SH-SY5Y (cell line): ENCODE results near the gene SAP130.

Source experiments
- GATA2 ChIP-seq: IDR thresholded peaks from 2 replicates; pipeline ENCODE4 v1.6.1; 2011; ENCODE audit warnings: mild to moderate bottlenecking, low read depth, low read length
- GATA3 ChIP-seq: IDR thresholded peaks from 2 replicates; pipeline ENCODE4 v1.6.1; 2011; ENCODE audit warnings: low read depth, mild to moderate bottlenecking, low read length, moderate library complexity

The SAP130 gene

DNA sequence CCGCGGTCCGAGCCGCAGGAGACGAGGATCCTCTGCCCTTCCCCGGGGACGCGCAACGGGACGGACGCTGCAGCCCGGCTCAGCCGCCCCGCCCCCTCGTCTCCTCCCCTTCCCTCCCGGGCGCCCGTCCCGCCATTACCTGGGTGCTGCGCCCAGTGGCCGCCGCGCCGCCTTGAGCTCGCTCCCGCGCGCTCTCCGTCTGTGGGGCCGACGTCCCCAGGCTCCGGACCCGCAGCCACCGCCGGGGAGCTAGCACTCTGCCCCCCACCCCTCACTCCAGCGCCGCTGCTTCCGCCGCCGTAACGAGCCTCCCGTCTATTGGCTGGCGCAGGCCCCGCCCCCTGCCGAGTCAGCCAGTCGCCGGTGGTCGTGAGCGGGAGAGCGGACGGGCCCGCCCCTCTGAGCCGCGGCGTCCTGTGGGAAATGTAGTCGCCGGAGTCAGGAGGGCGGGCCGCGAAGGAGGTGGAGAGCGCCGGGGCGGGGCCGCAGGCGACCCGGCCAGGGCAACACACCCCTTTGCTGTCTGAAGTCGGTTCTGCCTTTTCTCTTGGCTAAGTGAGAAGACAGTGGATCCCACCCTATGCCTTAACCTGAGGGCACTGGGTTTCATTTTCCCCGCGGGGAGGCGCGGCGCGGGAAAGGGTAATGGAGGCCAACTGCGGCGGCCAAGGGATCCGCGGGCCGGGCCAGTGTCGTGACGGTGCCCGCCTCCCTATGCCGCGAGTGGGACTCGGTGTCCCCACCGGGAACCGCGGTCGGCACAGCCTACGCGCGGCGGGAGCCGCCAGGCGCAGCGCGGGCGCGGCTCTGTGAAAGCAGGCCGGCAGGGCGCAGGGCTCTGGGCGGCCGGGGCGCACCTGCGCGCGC is at the start of gene SAP130:
Gene SAP130, minus strand, starts transcription at position 259 of the 867 bp plus-strand sequence. CDS start 1,767 bp downstream, outside the sequence.
- TF ChIP-seq GATA2 (no peak), GATA3 (no peak)

DNA sequence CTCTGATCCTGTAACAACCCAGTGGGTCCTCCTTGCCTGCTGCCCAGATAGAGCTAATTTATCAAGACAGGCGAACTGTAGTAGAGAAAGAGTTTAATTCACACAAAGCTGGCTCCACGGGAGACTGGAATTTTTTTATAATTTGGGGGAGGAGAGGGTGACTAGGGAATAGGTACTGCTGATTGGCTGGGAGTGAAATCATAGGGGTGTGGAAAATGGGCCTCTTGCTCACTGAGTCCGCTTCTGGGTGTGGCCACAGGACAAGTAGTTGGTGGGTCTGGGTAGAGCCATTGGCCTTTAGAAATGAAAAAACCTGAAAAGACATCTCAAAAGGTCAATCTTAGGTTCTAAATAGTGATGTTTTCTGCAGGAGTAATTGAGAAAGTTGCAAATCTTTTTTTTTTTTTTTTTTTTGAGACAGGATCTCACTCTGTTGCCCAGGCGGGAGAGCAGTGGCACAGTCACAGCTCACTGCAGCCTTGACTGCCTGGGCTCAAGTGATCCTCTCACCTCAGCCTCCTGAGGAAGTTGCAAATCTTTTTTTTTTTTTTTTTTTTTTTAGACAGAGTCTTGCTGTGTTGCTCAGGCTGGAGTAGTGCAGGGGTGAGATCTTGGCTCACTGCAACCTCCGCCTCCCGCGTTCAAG is 48.7 kb upstream of the SAP130 start:
- no peak for TF ChIP-seq GATA3
- TF ChIP-seq GATA2, result no peak

DNA sequence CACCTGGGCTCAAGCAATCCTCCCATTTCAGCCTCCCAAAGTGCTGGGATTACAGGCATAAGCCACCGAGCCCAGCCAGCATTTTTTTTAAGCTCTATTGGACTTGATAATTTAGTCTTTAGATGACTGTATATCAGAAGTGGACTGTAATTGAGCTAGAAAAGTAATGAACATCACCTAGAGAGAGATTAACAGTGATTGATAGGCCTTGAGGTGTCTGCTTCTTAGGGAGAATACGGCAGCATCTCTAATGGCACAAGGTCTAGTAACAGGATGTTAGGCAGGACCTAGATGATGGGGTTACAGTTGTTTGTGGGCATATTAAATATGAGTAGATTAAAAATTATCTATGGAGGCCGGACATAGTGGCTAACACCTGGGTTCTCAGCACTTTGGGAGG is 45.4 kb upstream of the SAP130 start:
- TF ChIP-seq GATA3 (no peak), GATA2 (no peak)

DNA sequence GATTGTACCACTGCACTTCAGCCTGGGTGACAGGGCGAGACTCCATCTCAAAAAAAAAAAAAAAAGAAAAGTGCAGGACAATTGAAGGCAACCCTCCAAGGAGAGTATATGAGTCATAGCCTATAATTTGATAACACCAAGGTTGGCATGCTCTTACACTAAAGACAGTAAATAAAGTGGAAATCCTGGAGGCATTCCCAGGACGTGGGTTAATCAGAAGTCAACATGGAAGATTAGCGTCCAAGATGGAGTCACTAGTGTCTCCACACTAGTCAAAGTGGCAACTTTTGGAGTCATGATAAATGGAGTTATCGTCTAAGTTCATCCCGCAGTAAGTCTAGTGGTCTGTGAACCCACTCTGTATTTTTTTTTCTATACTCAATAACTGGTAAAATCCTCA is 41.9 kb upstream of the SAP130 start:
- TF ChIP-seq GATA2 (no peak), GATA3 (no peak)

DNA sequence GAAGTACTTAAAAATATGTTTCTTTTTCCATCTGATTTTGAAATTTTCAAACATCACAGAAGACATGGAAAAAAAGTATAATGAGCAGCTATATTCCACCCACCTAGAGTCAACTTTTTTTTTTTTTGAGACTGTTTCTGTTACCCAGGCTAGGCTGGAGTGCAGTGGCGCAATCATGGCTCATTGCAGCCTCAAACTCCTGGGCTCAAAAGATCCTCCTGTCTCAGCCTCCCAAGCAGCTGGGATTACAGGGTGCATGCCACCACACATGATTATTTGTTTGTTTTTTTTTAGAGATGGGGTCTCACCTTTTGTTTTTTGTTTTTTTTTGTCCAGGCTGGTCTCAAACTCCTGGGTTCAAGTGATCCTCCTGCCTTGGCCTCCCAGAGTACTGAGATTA is 36.5 kb upstream of the SAP130 start:
- TF ChIP-seq GATA3, result no peak
- TF ChIP-seq GATA2, result no peak

DNA sequence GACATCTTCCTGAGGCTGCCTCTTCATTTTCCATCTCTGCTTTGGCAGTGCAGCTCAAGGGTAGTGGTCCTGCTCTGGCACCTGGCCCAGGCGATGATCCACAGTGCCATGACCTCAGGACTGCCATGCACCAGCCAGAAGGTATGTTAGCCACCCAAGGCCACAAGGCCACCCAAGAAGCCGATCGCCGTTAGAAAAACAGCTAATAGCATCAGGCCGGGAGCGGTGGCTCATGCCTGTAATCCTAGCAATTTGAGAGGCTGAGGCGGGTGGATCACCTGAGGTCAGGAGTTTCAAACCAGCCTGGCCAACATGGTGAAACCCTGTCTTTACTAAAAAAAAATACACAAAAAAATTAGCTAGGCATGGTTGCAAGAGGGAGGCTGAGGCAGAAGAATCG is 34.7 kb upstream of the SAP130 start:
- no peak for TF ChIP-seq GATA3

DNA sequence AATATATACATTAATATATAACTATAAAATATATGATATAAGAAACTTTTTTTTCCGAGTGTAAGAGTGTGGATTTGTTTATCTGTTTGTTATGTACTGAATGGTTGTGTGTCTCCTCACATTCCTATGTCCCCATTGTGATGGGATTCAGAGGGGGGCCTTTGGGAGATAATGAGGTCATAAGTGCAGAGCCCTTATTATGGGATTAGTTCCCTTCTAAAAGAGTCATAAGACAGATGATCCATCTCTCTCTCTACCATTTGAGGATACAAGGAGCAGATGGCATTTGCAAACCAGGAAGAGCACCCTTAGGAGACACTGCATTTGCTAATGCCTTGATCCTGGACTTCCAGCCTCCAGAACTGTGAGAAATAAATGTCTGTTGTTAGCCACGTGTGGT is 30.3 kb upstream of the SAP130 start:
- TF ChIP-seq GATA2 (no peak), GATA3 (no peak)

DNA sequence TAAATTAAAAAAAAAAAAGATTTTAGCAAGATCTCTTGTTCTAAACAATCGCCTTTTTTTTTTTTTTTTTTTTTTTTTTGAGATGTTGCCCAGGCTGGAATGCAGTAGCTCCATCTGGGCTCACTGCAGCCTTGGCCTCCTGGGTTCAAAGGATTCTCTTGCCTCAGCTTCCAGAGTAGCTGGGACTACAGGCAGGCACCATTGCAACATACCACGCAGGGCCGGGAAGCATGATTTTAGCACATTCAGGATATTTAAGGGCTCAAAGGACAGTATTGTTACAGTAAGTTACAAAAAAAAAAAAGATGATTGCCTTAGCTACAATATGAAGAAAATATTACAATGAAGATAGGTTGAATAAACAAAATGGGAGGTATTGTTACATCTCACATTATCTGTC is 29.5 kb upstream of the SAP130 start:
- no peak for TF ChIP-seq GATA2
- no peak for TF ChIP-seq GATA3

DNA sequence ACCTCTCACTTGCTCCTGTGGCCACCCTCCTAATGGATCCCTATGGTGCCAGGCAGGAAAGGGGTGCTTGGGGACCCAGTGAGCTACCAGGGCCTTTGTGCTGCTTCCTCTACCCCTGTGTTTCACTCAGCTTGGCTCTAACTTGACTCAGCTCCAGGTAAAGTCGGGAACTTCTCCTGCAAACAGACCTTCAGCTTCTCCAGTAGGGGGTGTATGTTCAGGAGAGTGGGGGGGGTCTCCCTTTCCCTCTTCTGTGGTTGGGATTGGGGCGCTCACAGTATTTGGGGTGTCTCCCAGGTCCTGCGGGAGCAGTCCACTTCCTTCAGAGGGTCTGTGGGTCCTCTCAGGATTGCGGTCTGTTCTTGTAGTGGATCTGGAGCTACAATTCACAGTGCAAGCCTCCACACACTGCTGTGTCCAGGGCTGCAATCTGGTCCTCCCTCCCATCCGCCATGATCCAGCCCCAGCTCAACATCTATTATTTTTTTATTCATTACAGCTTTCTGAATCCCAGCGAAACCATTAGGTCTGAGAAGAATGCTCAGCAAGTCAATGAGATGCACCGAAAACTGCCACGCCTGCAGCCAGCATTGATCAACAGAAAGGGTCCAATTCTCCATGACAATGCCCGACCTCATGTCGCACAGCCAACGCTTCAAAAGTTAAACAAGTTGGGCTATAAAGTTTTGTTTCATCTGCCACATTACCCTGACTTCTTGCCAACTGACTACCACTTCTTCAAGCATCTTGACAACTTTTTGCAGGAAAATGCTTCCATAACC is 26.4 kb upstream of the SAP130 start:
- TF ChIP-seq GATA2, result no peak

DNA sequence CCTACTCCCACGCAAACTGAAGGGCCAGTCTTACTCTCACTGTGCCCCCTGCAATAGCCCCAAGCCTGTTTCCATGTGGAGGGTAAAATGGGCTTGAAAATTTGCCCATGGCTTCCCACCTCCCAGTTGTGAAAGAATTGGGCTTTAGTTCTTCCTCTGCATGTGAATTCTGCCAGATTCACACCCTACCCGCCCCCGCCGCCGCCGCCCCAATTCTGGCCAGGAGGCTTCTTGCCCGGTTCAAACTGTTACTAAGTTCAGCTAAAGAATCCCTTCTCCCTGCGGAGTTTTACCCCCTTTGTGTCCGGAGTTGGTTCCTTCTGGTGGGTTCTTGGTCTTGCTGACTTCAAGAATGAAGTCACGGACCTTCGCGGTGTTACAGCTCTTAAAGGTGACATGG is 25.5 kb upstream of the SAP130 start:
- TF ChIP-seq GATA2 (no peak), GATA3 (no peak)

DNA sequence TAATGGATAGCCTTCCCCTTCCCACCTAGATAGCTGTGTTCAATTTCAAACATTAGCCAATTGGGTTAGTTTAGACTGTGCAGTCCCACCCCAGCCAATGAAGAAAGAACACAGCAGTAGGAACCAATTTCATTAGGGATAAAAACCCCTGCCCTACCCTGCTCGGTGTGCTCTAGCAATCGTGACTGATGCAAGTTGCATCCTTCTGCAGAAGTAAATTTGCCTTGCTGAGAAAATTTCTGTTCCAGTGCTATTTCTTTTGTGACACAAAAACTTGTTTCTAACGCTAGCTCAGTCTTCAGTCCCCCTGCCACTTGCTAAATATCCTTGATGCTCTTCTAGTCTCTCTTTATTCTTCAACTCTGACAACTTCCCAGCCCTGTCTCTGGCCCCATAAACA is 15.2 kb upstream of the SAP130 start:
- TF ChIP-seq GATA2 (no peak), GATA3 (no peak)

DNA sequence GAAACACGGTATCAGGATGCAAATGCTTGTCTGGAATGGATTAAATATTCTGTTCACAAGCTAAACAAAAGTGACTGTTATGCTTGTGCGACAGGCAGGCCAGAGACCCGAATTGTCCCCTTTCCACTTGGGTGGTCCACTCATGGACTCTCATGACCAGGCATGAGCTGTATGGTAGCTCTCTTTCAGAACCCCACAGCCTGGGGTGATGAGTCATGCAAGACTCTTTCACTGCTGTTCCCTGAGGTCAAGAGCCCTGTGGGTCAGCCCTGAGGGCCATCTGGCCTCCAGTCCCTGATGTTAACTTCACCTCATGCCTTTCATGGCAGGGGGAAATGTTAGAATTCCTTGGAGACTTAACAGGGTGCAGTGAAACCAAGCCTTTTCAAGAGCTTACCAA is 13.7 kb upstream of the SAP130 start:
- TF ChIP-seq GATA3 (no peak), GATA2 (no peak)

DNA sequence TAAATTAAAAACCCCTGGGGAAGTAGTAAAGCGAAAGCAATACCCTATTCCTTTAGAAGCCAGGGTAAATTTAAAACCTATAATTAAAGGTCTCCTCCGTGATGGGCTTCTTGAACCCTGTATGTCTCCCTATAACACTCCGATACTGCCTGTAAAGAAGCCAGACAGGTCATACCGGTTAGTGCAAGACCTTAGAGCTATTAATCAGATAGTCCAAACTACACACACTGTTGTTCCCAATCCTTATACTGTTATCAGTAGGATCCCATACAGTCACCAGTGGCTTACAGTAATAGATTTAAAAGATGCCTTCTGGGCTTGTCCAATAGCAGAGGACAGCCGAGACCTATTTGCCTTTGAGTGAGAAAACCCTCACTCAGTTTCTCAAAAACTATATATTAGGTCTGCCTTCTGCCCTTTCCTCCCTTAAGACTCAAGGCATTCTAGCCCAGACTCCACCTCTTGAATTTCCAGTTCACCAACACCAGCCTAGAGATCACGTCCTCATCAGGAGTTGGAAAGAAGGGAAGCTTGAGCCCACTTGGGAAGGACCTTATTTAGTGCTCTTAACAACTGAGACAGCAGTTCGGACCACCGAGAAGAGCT is 12.4 kb upstream of the SAP130 start:
- TF ChIP-seq GATA3, result no peak
- TF ChIP-seq GATA2, result no peak

DNA sequence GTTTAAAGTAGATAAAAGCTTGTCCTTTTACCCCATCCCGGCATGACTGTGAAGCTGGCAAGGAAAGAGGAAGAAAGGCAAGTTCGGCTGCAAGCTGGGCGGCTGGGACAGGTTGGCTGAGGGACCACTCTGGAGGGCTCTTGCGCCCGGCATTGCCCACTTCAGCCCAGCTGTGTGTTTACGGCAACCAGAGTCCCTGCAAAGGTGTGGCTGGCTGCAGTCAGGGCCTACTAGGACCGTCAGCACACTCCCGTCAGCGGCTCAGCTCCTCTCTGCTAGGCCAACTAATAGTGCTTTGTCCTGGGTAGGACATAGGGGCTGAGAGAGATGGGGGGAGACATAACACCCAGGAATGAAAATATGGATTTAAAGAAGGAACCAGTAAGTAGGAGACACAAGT is 11.7 kb upstream of the SAP130 start:
- no peak for TF ChIP-seq GATA3
- TF ChIP-seq GATA2, result no peak

DNA sequence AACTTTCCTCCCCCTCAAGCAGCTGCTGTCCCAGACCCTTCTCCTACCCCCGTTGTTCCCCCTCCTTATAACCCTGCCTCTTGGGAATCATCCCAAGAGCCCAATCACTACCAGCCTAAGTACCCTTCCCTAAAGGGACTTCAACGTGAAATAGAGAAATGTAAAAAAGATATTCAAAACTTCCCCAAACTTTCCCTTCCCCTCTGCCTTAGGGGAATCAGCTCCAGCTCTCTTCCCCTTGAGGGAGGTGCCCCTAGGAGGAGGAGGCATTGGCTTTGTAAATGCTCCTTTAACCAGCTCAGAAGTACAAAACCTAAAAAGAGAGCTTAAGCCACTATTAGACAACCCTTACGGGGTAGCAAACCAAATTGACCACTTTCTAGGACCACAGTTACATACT is 10.6 kb upstream of the SAP130 start:
- TF ChIP-seq GATA2 (no peak), GATA3 (no peak)
